Kidney (tissue), 14 donors: Measurements from ENCODE around the gene PRRC2B. TPM values are rescaled to one million over a fixed set of nuclear protein-coding genes. Genes with fewer than 3 reads are reported as not detected.
A peak's percentile ranks its signal among the peaks of the same experiment; 100 is the strongest.

ENCODE experiments used
- DNase-seq, 5 donors: peaks; one replicate each; pipeline ENCODE4 v3.0.0-alpha.2; 2013 to 2020
- FAIRE-seq: peaks from 2 replicates; lab custom pipeline; 2012; peaks lifted over from hg19 to GRCh38; lab: Jason Lieb, UNC
- H3K27ac ChIP-seq, 2 donors: one replicate each; pipeline ENCODE4 v1.7.0; 2013; ENCODE audit warnings: low read depth in 2 of 2, low read length in 2 of 2, inconsistent platforms in 1 of 2
- H3K27me3 ChIP-seq: one replicate; pipeline ENCODE4 v1.7.1; 2013; ENCODE audit warnings: low read length, inconsistent platforms; ENCODE audit not compliant: control insufficient read depth, insufficient read depth
- H3K36me3 ChIP-seq, 3 donors: one replicate each; pipeline versions ENCODE4 v1.7.0 to v1.7.1; 2013; ENCODE audit warnings: low read length in 3 of 3, control low read depth in 1 of 3, inconsistent platforms in 1 of 3; ENCODE audit not compliant: insufficient read depth in 3 of 3, control insufficient read depth in 2 of 3
- H3K4me1 ChIP-seq, 3 donors: one replicate each; pipeline versions ENCODE4 v1.7.0 to v1.7.1; 2013; ENCODE audit warnings: low read length in 3 of 3, inconsistent platforms in 1 of 3, low read depth in 1 of 3; ENCODE audit not compliant: control insufficient read depth in 2 of 3, insufficient read depth in 2 of 3
- H3K4me3 ChIP-seq, 3 donors: one replicate each; pipeline versions ENCODE4 v1.7.0 to v1.8.1; 2013; ENCODE audit warnings: low read length in 3 of 3, control low read depth in 1 of 3, inconsistent platforms in 1 of 3
- H3K9ac ChIP-seq, 3 donors: one replicate each; pipeline versions ENCODE4 v1.7.0 to v1.7.1; 2013; ENCODE audit warnings: low read length in 3 of 3, control low read depth in 1 of 3, inconsistent platforms in 1 of 3
- H3K9me3 ChIP-seq, 3 donors: one replicate each; pipeline versions ENCODE4 v1.7.0 to v1.7.1; 2013; ENCODE audit warnings: low read length in 3 of 3, control low read depth in 1 of 3, inconsistent platforms in 1 of 3; ENCODE audit not compliant: control insufficient read depth in 2 of 3, insufficient read depth in 1 of 3
- CTCF ChIP-seq: IDR thresholded peaks from 3 replicates; pipeline ENCODE4 v1.5.1; 2012; ENCODE audit warnings: mild to moderate bottlenecking, moderate library complexity, borderline replicate concordance; ENCODE audit not compliant: insufficient read depth; ENCODE audit errors: extremely low read depth
- intact Hi-C: fragments of 100-400 bp; cut with DNase I; formaldehyde crosslinking; loops from one replicate; pipeline ENCODE4 v1.11.1; 2022
- polyA plus RNA-seq: library from polyadenylated mRNA; stranded (reverse); fragments of 350-450 nt; fragmentation: Illumina TruSeq; extraction: RNeasy Lipid Tissue Mini Kit (QIAGEN cat#74804); gene quantifications from one replicate; pipeline ENCODE4 v1.2.3, GENCODE V29; 2014; ENCODE audit warnings: low read depth, low replicate concordance; ENCODE audit not compliant: insufficient read depth
- total RNA-seq: library from RNA; stranded (reverse); fragmentation: NEBNext Ultra II Directional; extraction: Animal tissue kit (Norgen Biotek cat#: 25700); gene quantifications from one replicate; pipeline ENCODE4 v1.2.1, GENCODE V29; 2021
- donor health status: control.
- donor health status: control.
- donor health status: control.
- donor health status: control.
- donor health status: control.
- donor health status: DM: yes; HTN: yes; CAD: no.
- donor health status: Normal renal cell carcinoma (clear cell type).

Gene PRRC2B
- total and polyA plus RNA-seq, 2 donors from 2014 or later, result 37.4 to 227 TPM

DNA sequence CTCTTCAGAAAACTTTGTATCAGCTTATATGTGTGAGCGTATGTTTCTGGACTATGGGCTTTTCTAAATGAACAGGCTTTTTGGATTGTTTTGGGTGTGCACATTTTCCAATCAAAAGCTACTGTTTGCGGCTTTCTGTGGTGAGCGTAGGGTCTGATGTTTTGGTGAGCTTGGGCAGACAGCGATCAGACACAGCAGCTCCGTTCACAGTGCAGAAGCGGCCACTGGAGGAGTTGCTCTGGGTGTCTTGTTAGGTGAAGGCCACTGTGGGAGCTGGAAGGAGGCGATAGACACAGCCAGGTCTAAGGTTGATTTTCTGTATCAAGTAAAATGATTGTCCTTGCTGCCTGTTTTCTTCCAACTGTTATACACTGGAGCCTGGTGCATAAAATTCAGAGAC, 11.1 kb downstream of the PRRC2B start:
- H3K4me1 ChIP-seq, result peaks cover 2 to 48% (median 48%) of the 10 kb centered on the region in 3 donors
- H3K9me3 ChIP-seq, result no peaks in the 10 kb centered on the region
- no peak for FAIRE-seq
- TF ChIP-seq CTCF, result no peak
- H3K9ac ChIP-seq, result no peak overlapping the region
- intact Hi-C loops, result no loop called here
- H3K4me3 ChIP-seq, result no peak overlapping the region
- H3K27me3 ChIP-seq, result no peaks in the 10 kb centered on the region
- DNase-seq, result no peak
- peak overlapping the region in 1 of 2 donors; percentile 44 for H3K27ac ChIP-seq
- no peaks in the 10 kb centered on the region for H3K36me3 ChIP-seq

GRCh38 chr9:131405428-131405827, 11.5 kb downstream of the PRRC2B start:
- Histone ChIP-seq H3K36me3 (no peaks in the 10 kb centered on the region), H3K4me3 (no peak overlapping the region), H3K9me3 (no peaks in the 10 kb centered on the region), H3K9ac (no peak overlapping the region), H3K4me1 (peaks cover 2 to 52% (median 50%) of the 10 kb centered on the region in 3 donors), H3K27ac (peak overlapping the region; percentile 18 to 44), H3K27me3 (no peaks in the 10 kb centered on the region)
- no peak for TF ChIP-seq CTCF
- DNase-seq (no peak), FAIRE-seq (no peak)
- intact Hi-C loops, result no loop called here

- Histone ChIP-seq H3K9ac (no peak overlapping the region), H3K9me3 (no peaks in the 10 kb centered on the region), H3K36me3 (no peaks in the 10 kb centered on the region), H3K4me3 (peak overlapping the region in 2 of 3 donors; percentile 2 to 32), H3K27me3 (no peaks in the 10 kb centered on the region), H3K4me1 (peaks cover 2 to 55% (median 50%) of the 10 kb centered on the region in 3 donors), H3K27ac (peak overlapping the region; percentile 18 to 82)
- TF ChIP-seq CTCF, result no peak
- intact Hi-C loops, result no loop called here
- FAIRE-seq (no peak), DNase-seq (no peak)
Observed at GRCh38 chr9:131405858-131406537, 12.1 kb downstream of the PRRC2B start.
